ENCODE measurements around the gene ATF7IP2.
"Not testable (repeated sequence)": the region's sequence is repeated elsewhere in the genome, so short reads cannot be mapped to it uniquely, and the experiment has no call there.

Gene ATF7IP2

GRCh38 chr16:10465821-10466220 is 80.0 kb downstream of the ATF7IP2 start:
- DNase-seq: no peak

GRCh38 chr16:10466313-10466712 is 80.5 kb downstream of the ATF7IP2 start:
- no peak for DNase-seq

GRCh38 chr16:10466861-10467260 is 81.0 kb downstream of the ATF7IP2 start:
- no peak for DNase-seq

DNA sequence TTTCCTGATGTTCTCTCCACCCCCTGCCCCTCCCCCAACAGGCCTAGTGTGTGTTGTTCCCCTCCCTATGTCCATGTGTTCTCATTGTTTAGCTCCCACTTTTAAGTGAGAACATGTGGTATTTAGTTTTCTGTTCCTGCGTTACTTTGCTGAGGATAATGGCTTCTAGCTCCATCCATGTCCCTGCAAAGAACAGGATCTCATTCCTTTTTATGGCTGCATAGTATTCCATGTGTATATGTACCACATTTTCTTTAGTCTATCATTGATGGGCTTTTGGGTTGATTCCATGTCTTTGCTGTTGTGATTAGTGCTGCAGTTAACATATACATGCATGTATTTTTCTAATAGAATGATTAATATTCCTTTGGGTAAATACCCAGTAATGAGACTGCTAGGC is 90.8 kb downstream of the ATF7IP2 start:
- DNase-seq: not testable (repeated sequence)

- DNase-seq: no peak
These were observed 94.3 kb downstream of the ATF7IP2 start for GRCh38 chr16:10480151-10480550.

DNA sequence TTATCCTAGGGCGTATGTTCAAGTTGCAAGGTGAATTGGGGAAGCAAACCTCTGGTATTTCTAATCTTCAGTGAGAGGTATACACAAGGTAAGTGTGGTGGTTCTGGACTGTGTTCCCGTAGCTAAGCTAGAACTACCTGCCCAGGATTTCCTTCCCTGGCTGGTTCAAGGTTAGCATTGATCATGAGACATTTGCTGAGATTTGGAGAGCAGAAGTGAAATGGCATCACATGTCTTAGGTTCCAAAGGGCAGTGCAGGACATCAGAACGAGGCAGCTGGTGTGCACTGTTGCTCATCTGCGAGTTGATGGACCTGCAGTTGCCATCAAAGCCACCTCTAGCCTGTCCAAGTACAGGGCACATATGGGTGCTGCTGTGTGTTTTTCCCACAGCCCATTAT is 99.3 kb downstream of the ATF7IP2 start:
- DNase-seq: no peak

- DNase-seq: no peak
These were observed 100.0 kb downstream of the ATF7IP2 start for GRCh38 chr16:10485698-10486382.

DNA sequence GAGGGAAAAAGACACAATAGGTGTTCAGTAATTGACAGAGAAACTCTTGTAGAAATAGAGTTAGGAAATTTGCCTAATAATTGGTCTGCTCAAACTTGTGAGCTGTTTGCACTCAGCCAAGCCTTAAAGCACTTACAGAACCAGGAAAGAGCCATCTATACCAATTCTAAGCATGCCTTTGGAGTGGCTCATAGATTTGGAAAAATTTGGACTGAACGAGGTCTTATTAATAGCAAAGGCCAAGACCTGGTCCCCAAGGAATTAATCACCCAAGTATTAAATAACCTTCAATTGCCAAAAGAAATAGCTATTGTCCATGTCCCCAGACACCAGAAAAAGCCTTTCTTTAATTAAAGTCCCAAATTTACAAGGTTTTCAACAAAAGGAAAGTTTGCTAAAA is 104.3 kb downstream of the ATF7IP2 start:
- DNase-seq: no peak

DNA sequence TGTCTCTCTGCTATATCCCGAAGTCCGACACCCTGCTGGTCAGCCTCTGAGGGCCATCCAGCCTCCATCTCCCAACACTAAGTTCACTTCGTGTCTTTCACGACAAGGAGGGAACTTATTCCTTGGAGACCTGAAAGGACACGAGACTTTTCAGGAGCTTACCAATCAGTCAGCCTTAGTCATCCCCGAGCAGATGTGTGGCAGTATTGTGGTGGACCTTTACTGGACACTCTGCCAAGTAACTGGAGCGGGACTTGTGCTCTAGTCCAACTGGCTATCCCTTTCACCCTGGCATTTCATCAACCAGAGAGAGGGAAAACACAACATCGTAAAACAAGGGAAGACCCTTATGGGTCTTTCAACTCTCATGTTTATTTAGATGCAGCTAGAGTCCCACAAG is 107.4 kb downstream of the ATF7IP2 start:
- no peak for DNase-seq

- no peak for DNase-seq
These were observed 108.6 kb downstream of the ATF7IP2 start for GRCh38 chr16:10494343-10495030.

- no peak for DNase-seq
These were observed 109.1 kb downstream of the ATF7IP2 start for GRCh38 chr16:10495031-10495345.

DNA sequence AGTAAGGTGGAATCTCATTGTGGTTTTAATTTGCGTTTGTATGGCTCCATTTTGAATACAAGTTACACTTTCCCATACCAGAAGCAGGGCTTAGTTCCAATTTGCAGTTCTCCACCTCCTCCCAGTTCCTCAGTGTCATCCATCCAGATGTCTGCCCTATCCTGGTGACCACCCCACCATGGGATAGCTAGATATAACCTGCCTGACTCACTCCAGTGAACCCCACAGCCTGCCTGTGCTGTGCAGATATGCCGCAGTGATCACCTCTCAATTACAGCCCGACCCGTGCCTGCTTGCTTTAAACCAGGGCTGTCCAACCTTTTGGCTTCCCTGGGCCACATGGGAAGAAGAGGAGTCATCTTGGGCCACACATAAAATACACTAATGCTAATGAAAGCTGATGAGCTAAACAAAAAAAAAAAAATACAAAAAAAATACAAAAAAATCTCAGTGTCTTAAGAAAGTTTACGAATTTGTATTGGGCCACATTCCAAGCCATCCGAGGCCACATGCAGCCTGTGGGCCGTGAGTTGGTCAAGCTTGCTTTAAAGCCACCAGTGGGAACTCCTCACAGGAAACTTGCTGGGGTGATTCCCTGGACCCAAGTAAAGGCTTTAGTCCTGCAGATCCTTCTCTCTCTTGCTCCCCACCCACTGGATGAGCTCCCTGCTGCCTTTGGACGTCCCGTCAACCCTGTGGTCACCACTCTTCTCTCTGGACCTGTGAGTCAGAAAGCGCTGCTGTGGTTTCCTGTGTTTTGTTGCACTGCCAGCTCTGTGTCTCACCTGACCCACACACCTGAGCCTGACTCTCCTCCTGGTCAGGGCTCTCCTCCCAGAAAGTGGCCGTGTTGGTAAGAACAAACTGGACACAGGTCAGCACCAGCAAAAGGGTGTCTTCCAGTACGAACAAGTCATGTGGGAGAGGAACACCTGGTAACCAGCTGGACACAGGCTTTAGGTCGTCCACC is 111.6 kb downstream of the ATF7IP2 start:
- no peak for DNase-seq

DNA sequence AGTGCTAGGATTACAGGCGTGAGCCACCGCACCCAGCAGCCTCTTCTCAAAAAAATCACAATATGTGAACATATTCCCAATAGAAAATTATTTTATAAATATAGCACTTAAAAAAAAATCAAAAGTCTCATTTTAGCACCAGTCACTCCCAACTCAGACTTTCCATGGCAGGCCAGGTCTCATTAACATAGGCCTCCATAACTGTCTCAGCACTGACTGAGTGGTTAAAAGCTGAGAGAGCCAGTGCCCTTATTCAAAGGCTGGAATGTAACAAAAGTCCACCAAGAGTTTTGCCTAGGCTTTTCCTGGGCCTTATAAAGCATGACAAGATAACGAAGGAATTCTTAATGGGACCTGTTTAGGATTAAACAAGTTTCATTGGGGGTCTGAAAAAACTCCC is 114.7 kb downstream of the ATF7IP2 start:
- no peak for DNase-seq

DNA sequence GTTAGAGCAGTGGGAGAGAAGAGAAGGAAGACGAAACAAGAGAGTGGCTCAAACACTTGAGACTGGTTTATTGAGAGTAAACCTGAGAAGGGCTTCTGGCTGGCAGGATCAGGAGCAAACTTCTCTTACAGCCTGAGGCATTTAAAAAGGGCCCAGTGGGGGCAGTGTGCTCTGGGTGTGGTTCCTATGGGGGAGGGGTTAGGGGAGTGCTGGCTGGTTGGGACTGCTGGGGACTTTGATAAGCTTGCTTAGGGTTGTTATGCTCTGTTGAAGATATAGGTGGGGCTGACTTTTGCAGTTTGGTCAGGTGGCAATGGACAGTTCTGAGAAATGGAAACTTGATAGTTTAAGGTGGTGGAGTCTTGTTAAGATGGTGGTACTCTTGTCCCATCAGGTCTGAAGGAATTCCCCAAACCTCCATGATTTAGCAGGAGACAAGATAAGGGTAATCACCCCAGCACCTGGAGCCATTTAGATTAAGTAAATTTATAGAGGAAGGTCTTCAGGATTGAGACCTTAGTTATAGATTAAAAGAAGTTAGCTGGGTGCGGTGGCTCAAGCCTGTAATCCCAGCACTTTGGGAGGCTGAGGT is 115.3 kb downstream of the ATF7IP2 start:
- peak in 1 of 2 donors; percentile 11 for DNase-seq

- DNase-seq: no peak
These were observed 116.9 kb downstream of the ATF7IP2 start for GRCh38 chr16:10502776-10503175.

- no peak for DNase-seq
These were observed 118.6 kb downstream of the ATF7IP2 start for GRCh38 chr16:10504404-10504885.

DNA sequence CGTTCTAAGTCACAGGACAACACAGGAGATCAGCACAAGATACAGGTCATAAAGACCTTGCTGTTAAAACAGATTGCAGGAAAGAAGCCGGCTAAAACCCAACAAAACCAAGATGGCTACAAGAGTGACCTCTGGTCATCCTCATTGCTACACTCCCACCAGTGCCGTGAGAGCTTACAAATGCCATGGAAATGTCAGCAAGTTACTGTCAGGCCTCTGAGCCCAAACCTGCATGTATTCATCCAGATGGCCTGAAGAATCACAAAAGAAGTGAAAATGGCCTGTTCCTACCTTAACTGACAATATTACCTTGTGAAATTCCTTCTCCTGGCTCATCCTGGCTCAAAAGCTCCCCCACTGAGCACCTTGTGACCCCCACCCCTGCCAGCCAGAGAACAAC is 119.4 kb downstream of the ATF7IP2 start:
- not testable (repeated sequence) for DNase-seq

- peak; percentile 68 to 77 for DNase-seq
These were observed 123.7 kb downstream of the ATF7IP2 start for GRCh38 chr16:10509534-10510025.

DNA sequence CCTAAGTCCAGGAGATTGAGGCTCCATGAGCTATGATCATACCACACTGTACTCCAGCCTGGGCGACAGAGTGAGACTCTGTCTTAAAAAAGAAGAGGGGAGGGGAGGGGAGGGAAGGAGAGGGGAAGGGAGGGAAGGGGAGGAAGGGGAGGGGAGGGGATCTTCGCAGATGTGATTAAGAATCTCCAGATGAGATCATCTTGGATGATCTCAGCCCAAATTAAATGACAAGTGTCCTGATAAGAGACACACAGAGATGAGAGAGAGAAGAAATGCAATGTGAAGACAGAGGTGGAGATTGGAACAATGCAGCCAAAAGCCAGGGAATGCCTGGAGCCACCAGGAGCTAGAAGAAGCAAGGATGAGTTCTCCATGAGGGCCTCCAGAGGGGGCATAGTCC is 124.4 kb downstream of the ATF7IP2 start:
- no peak for DNase-seq

- no peak for DNase-seq
These were observed 126.0 kb downstream of the ATF7IP2 start for GRCh38 chr16:10511829-10512228.

DNA sequence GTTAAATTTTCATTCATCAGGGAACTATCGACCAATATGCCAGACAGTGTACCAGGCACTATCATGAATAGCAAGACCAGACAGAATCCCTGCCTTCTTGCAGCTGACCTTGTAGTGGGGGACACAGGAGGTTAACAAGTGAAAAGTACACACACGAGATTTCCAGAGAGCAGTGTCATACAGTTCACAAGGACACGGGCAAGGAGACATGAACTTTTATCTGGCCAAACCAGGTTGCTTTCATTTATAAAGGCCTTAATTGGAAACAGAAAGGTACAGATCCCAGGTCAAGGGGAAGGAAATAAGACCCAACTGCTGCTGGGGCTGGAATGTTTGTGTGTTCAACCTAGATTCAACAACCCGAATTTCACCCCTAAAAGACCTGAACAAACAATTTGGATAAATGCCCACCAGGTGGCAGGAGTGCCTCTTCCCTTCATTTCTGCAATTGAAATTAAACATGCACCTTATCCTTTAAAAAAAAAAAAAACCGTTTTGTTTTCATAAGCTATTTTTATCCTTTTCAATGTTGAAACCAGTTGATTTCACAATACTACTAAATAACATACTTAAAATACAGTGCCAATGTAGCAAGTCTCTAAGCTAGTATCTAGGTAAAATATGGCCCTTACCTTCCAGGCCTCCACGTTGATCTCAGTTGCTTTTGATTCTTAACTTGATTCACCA is 128.7 kb downstream of the ATF7IP2 start:
- peak; percentile 50 to 54 for DNase-seq

DNA sequence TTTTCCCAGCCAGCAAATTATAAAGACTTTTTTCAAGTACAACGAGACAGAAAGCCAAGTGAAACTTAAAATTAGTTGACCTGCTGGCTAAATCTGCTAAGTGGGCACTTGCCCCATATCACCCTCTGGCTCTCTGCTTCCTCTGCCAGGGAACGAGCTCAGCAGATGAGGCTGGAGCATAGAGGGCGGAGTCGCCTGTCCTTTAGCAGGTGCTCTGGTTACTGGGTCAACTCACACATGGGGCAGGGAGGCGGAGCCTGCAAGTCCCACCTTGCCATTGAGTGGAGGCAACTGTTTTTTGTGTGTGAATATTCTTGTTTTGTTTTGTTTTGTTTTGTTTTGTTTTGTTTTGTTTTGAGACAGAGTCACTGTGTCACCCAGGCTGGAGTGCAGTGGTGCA is 132.0 kb downstream of the ATF7IP2 start:
- DNase-seq: no peak
